Measurements from ENCODE around the gene LIPH.

DNA sequence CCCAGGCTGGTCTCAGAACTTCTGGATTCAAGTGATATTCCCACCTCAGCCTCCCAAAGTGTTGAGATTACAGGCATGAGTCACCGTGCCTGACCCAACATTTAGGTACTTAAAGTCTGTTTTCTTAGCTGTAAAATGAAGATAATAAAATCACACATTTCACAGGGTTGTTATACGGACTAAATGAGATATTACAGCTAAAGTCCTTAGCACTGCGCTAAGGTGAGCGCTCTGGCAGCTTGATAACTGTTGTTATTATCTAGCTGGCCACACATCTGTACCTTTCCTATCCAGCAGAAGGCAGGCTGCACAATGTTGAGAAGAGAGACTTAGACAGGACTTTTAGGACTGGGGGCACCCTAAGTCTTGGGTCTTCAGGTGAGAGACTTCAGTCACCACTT, 2.7 kb upstream of the LIPH start:
- TF ChIP-seq, protein P1, sequence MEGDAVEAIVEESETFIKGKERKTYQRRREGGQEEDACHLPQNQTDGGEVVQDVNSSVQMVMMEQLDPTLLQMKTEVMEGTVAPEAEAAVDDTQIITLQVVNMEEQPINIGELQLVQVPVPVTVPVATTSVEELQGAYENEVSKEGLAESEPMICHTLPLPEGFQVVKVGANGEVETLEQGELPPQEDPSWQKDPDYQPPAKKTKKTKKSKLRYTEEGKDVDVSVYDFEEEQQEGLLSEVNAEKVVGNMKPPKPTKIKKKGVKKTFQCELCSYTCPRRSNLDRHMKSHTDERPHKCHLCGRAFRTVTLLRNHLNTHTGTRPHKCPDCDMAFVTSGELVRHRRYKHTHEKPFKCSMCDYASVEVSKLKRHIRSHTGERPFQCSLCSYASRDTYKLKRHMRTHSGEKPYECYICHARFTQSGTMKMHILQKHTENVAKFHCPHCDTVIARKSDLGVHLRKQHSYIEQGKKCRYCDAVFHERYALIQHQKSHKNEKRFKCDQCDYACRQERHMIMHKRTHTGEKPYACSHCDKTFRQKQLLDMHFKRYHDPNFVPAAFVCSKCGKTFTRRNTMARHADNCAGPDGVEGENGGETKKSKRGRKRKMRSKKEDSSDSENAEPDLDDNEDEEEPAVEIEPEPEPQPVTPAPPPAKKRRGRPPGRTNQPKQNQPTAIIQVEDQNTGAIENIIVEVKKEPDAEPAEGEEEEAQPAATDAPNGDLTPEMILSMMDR (conservative IDR thresholded peaks at IDR 0.05; ENCODE audit: low read length), result no peak
- no peak for TF ChIP-seq EZH2phosphoT487 (IDR thresholded peaks at IDR 0.05; ENCODE audit: borderline replicate concordance)
